Hepatocyte (in vitro differentiated cells): Measurements from ENCODE around the gene FBN1. TPM values are rescaled to one million over a fixed set of nuclear protein-coding genes. Genes with fewer than 3 reads are reported as not detected.

ENCODE experiments used
- DNase-seq: peaks from one replicate; pipeline ENCODE4 v3.0.0-alpha.2; 2016; ENCODE audit warnings: low spot score
- H2AFZ ChIP-seq: fragments of 200-600 bp; sonication (generic); 2 replicates; pipeline ENCODE4 v1.6.0; 2016; ENCODE audit warnings: antibody characterized with exemption, mild to moderate bottlenecking
- H3K27ac ChIP-seq: fragments of 200-600 bp; sonication (generic); 2 replicates; pipeline ENCODE4 v1.5.1; 2016; ENCODE audit warnings: mild to moderate bottlenecking
- H3K27me3 ChIP-seq: fragments of 200-600 bp; sonication (generic); 2 replicates; pipeline ENCODE4 v1.6.1; 2016
- H3K36me3 ChIP-seq: fragments of 200-600 bp; sonication (generic); replicated peaks from 2 replicates; pipeline ENCODE4 v1.5.1; 2016; ENCODE audit warnings: low read depth; ENCODE audit not compliant: insufficient read depth
- H3K4me1 ChIP-seq: fragments of 200-600 bp; sonication (generic); 2 replicates; pipeline ENCODE4 v1.5.1; 2016; ENCODE audit warnings: mild to moderate bottlenecking, moderate library complexity; ENCODE audit not compliant: insufficient read depth
- H3K4me2 ChIP-seq: fragments of 200-600 bp; sonication (generic); 2 replicates; pipeline ENCODE4 v1.6.0; 2016
- H3K4me3 ChIP-seq: fragments of 200-600 bp; sonication (generic); 2 replicates; pipeline ENCODE4 v1.5.1; 2016; ENCODE audit warnings: mild to moderate bottlenecking
- H3K79me2 ChIP-seq: fragments of 200-600 bp; sonication (generic); 2 replicates; pipeline ENCODE4 v1.6.0; 2017; ENCODE audit warnings: mild to moderate bottlenecking
- H3K9me2 ChIP-seq: fragments of 200-600 bp; sonication (generic); replicated peaks from 2 replicates; pipeline ENCODE4 v1.6.0; 2017; ENCODE audit warnings: mild to moderate bottlenecking; ENCODE audit not compliant: insufficient read depth
- H3K9me3 ChIP-seq: fragments of 200-600 bp; sonication (generic); 2 replicates; pipeline ENCODE4 v1.5.1; 2016; ENCODE audit warnings: low read depth, mild to moderate bottlenecking
- H4K20me1 ChIP-seq: fragments of 200-600 bp; sonication (generic); 2 replicates; pipeline ENCODE4 v1.6.0; 2016; ENCODE audit warnings: mild to moderate bottlenecking; ENCODE audit not compliant: insufficient read depth, poor library complexity, severe bottlenecking
- EZH2 ChIP-seq: fragments of 200-600 bp; sonication (generic); IDR thresholded peaks from 2 replicates; pipeline ENCODE4 v1.6.1; 2016; ENCODE audit warnings: antibody characterized with exemption, mild to moderate bottlenecking, borderline replicate concordance
- EZH2phosphoT487 ChIP-seq: fragments of 200-600 bp; sonication (generic); IDR thresholded peaks from one replicate; pipeline ENCODE4 v1.6.1; 2018; ENCODE audit warnings: antibody characterized with exemption, mild to moderate bottlenecking, low read depth, moderate library complexity; ENCODE audit not compliant: unreplicated experiment, severe bottlenecking
- WGBS: methylation state at CpG from one replicate; pipeline ENCODE4 v1.1.6; 2016; ENCODE audit warnings: low lambda C conversion rate; ENCODE audit errors: missing lambda C conversion rate; 5-methylcytosine and 5-hydroxymethylcytosine counted together
- polyA plus RNA-seq: library from polyadenylated mRNA; unstranded; fragments of >200 nt; fragmentation: Nextera tagmentation; extraction: Ambion mirVana; gene quantifications from 2 replicates; pipeline ENCODE4 v1.2.1, GENCODE V29; 2016
- total RNA-seq: library from RNA; depleted of rRNA; stranded (reverse); fragments of >200 nt; gene quantifications from 2 replicates; pipeline ENCODE4 v1.2.3, GENCODE V29; 2014
- TF ChIP-seq, protein P1 (sequence below): fragments of 200-600 bp; sonication (generic); IDR thresholded peaks from 2 replicates; pipeline ENCODE4 v1.5.1; 2016; ENCODE audit warnings: antibody characterized with exemption, mild to moderate bottlenecking; ENCODE audit not compliant: poor library complexity

FBN1 gene
- total and polyA plus RNA-seq, 2 experiments from 2014 or later, result 76.6 to 199 TPM

DNA sequence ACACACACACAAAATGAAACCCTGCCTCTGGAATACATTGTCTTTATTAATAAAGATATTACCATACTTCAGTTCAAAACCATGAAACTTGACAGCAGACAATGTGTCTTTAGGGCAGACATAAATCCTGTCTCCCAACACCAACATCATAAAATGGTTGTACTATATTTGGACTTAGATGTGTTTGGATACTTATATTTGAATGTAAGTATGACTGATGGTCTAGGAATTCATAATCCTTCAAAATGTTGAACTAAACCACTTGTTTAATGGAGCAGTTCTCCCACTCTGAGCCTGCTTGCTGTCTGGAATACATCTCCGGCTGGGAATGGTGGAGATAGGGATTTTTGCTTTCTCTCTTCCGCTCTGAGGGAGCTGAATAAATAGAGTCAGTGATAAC is 10.6 kb downstream of the FBN1 start:
- DNase-seq, result no peak
- H3K36me3 ChIP-seq, result no peaks in the 10 kb centered on the region
- H3K9me2 ChIP-seq, result no peaks in the 10 kb centered on the region
- no peak overlapping the region for H3K4me2 ChIP-seq
- H3K9me3 ChIP-seq, result no peaks in the 10 kb centered on the region
- no peaks in the 10 kb centered on the region for H3K27me3 ChIP-seq
- no peaks in the 10 kb centered on the region for H4K20me1 ChIP-seq
- no peaks in the 10 kb centered on the region for H3K4me1 ChIP-seq
- no peak overlapping the region for H3K4me3 ChIP-seq
- peaks cover 29% of the 10 kb centered on the region for H3K79me2 ChIP-seq
- TF ChIP-seq, protein P1, sequence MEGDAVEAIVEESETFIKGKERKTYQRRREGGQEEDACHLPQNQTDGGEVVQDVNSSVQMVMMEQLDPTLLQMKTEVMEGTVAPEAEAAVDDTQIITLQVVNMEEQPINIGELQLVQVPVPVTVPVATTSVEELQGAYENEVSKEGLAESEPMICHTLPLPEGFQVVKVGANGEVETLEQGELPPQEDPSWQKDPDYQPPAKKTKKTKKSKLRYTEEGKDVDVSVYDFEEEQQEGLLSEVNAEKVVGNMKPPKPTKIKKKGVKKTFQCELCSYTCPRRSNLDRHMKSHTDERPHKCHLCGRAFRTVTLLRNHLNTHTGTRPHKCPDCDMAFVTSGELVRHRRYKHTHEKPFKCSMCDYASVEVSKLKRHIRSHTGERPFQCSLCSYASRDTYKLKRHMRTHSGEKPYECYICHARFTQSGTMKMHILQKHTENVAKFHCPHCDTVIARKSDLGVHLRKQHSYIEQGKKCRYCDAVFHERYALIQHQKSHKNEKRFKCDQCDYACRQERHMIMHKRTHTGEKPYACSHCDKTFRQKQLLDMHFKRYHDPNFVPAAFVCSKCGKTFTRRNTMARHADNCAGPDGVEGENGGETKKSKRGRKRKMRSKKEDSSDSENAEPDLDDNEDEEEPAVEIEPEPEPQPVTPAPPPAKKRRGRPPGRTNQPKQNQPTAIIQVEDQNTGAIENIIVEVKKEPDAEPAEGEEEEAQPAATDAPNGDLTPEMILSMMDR, result no peak
- no peak for TF ChIP-seq EZH2
- TF ChIP-seq EZH2phosphoT487, result no peak
- 72% methylated on average over 2 of the region's 2 CpGs for WGBS
- H2AFZ ChIP-seq, result no peak overlapping the region
- no peak overlapping the region for H3K27ac ChIP-seq

DNA sequence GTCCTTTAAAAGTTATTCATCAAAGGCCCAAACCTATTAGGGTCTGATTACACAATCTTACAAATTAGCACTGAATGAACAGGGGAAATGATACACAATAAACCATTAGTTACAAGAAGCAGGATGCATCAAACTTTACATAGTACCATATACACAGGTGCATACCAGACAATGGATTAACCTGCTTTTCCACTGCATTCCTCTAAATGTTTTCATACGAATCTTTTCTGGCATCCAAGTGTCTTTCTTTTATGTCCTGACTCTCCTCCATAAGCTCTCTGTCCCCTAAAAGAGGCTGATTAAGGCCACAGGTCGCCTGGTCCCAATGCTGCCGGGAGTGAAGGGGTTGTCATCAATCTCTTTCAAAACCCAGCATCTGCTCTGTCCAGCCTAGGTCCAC is 11.4 kb downstream of the FBN1 start:
- no peaks in the 10 kb centered on the region for H3K36me3 ChIP-seq
- H3K27me3 ChIP-seq, result no peaks in the 10 kb centered on the region
- no peak for DNase-seq
- no peak overlapping the region for H3K27ac ChIP-seq
- no peaks in the 10 kb centered on the region for H3K9me3 ChIP-seq
- no peaks in the 10 kb centered on the region for H4K20me1 ChIP-seq
- 75% methylated on average over 3 of the region's 3 CpGs for WGBS
- TF ChIP-seq EZH2 (no peak), EZH2phosphoT487 (no peak)
- TF ChIP-seq, protein P1, result no peak
- no peak overlapping the region for H3K4me2 ChIP-seq
- H3K9me2 ChIP-seq, result no peaks in the 10 kb centered on the region
- H3K79me2 ChIP-seq, result peaks cover 21% of the 10 kb centered on the region
- no peak overlapping the region for H3K4me3 ChIP-seq
- H2AFZ ChIP-seq, result no peak overlapping the region
- H3K4me1 ChIP-seq, result no peaks in the 10 kb centered on the region

DNA sequence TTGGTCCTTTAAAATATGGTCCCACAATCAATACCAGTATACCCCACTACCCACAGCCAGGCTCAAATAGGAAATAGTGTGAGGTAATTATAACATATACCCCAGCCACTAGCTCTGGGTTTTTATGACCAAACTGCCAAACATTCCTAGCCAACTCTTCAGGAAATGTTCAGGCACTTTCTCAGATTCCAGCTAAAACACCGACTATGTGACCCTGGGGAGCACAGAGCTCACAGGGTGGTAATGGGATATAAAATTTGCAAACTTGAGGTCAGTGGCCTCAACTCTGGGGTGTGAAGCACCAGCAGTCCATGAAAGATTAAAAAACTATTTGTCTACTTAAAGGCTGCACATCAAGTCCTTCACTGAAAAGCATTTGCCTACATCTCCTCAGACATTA is 12.9 kb downstream of the FBN1 start:
- H3K9me2 ChIP-seq, result no peaks in the 10 kb centered on the region
- no peak overlapping the region for H3K4me3 ChIP-seq
- H3K4me1 ChIP-seq, result no peaks in the 10 kb centered on the region
- 57% methylated on average over 1 of the region's 1 CpG for WGBS
- DNase-seq, result no peak
- peaks cover 16% of the 10 kb centered on the region for H3K79me2 ChIP-seq
- no peak overlapping the region for H3K27ac ChIP-seq
- no peak overlapping the region for H2AFZ ChIP-seq
- H3K4me2 ChIP-seq, result no peak overlapping the region
- H3K36me3 ChIP-seq, result no peaks in the 10 kb centered on the region
- no peaks in the 10 kb centered on the region for H3K27me3 ChIP-seq
- TF ChIP-seq, protein P1, result no peak
- TF ChIP-seq EZH2phosphoT487 (no peak), EZH2 (no peak)
- H3K9me3 ChIP-seq, result no peaks in the 10 kb centered on the region
- no peaks in the 10 kb centered on the region for H4K20me1 ChIP-seq
